Tibial artery (tissue), 4 donors: ENCODE results near the gene H1-8.

Source experiments
- DNase-seq, 2 donors: peaks; one replicate each; pipeline ENCODE4 v3.0.0-alpha.2; 2019
- H3K27ac ChIP-seq, 2 donors: fragments of 200-600 bp; sonication (generic) in 1 of 2; 1 replicate in 1 of 2; 2 replicates in 1 of 2; pipeline ENCODE4 v1.5.1; 2018 to 2019; ENCODE audit warnings: mild to moderate bottlenecking in 1 of 2
- H3K27me3 ChIP-seq, 2 donors: fragments of 200-600 bp; sonication (generic) in 1 of 2; one replicate each; pipeline versions ENCODE4 v1.5.1 to v1.6.0; 2016 to 2019
- H3K36me3 ChIP-seq, 3 donors: fragments of 200-600 bp; sonication (generic) in 2 of 3; one replicate each; pipeline ENCODE4 v1.5.1; 2016 to 2019; ENCODE audit warnings: mild to moderate bottlenecking in 2 of 3
- H3K4me1 ChIP-seq, 4 donors: fragments of 200-600 bp; sonication (generic) in 2 of 4; 1 replicate in 3 of 4; 2 replicates in 1 of 4; pipeline ENCODE4 v1.5.1; 2016 to 2019
- H3K4me3 ChIP-seq, 2 donors: fragments of 200-600 bp; sonication (generic) in 1 of 2; 1 replicate in 1 of 2; 2 replicates in 1 of 2; pipeline ENCODE4 v1.5.1; 2018 to 2019; ENCODE audit warnings: mild to moderate bottlenecking in 2 of 2
- H3K9me3 ChIP-seq, 3 donors: fragments of 200-600 bp; sonication (generic) in 1 of 3; one replicate each; pipeline ENCODE4 v1.5.1; 2016 to 2019
- intact Hi-C: fragments of 100-400 bp; cut with DNase I; formaldehyde crosslinking; loops from one replicate; pipeline ENCODE4 v1.15.0; 2023; ENCODE audit warnings: low total_unique reads
- TF ChIP-seq, protein P1 (sequence below), 2 experiments: fragments of 200-600 bp in 1 of 2; fragments of 450-650 bp in 1 of 2; IDR thresholded peaks; one replicate each; pipeline ENCODE4 v1.5.1; 2017 to 2019; ENCODE audit warnings: antibody characterized with exemption in 2 of 2, mild to moderate bottlenecking in 1 of 2, moderate library complexity in 1 of 2

The H1-8 gene

DNA sequence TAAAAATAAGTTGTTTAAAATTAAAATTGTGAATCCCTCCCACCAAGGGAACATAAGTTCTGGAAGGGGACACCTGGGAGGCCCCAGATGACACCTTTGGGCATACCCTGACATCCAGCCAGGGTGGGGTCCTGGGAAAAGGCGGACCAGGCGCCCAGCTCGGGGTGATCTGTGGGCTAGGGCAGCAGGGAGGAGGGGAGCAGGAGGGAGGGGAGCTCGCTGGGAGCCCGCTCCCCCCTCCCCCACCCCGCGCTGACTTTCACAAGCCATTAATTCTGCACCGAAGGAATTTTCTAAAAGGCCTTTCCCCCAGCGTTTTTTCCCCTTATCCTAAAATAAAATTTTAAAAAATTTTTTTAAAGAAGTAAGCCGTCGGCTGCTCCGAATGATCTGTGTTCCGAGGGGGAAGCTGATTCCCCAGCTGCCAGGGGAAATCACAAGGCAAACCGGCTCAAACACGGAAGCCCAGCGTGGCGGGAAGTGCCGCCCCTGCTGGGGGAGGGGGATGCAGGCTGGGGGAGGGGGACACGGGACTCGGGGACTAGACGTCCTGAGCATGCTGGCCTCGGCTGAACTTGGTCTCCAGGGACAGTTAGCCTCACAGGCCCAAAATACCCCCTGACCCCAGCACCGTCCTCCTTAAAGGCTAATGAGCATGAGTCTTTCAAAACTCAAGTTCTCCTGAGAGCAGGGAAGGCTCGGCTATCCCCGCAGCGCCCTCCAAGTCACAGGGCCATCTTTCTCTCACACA lies 49.6 kb downstream of the H1-8 start:
- no peaks in the 10 kb centered on the region for H3K9me3 ChIP-seq
- TF ChIP-seq, protein P1, sequence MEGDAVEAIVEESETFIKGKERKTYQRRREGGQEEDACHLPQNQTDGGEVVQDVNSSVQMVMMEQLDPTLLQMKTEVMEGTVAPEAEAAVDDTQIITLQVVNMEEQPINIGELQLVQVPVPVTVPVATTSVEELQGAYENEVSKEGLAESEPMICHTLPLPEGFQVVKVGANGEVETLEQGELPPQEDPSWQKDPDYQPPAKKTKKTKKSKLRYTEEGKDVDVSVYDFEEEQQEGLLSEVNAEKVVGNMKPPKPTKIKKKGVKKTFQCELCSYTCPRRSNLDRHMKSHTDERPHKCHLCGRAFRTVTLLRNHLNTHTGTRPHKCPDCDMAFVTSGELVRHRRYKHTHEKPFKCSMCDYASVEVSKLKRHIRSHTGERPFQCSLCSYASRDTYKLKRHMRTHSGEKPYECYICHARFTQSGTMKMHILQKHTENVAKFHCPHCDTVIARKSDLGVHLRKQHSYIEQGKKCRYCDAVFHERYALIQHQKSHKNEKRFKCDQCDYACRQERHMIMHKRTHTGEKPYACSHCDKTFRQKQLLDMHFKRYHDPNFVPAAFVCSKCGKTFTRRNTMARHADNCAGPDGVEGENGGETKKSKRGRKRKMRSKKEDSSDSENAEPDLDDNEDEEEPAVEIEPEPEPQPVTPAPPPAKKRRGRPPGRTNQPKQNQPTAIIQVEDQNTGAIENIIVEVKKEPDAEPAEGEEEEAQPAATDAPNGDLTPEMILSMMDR (IDR thresholded peaks at IDR 0.05), result no peak
- H3K27me3 ChIP-seq, result no peaks in the 10 kb centered on the region
- peaks cover 0 to 10% (median 8%) of the 10 kb centered on the region in 3 donors for H3K36me3 ChIP-seq
- peaks cover 10 to 95% (median 71%) of the 10 kb centered on the region in 4 donors for H3K4me1 ChIP-seq
- intact Hi-C loops, result no loop called here
- peak overlapping the region; percentile 22 for H3K4me3 ChIP-seq
- H3K27ac ChIP-seq, result peak overlapping the region; percentile 88 to 90
- DNase-seq, result peak; percentile 82 to 95

- H3K27me3 ChIP-seq, result no peaks in the 10 kb centered on the region
- H3K4me1 ChIP-seq, result peaks cover 14 to 96% (median 78%) of the 10 kb centered on the region in 4 donors
- no peaks in the 10 kb centered on the region for H3K9me3 ChIP-seq
- intact Hi-C loops, result no loop called here
- no peak for DNase-seq
- H3K4me3 ChIP-seq, result peak overlapping the region; percentile 22
- H3K36me3 ChIP-seq, result peaks cover 0 to 5% (median 1%) of the 10 kb centered on the region in 3 donors
- H3K27ac ChIP-seq, result peak overlapping the region; percentile 88 to 90
- TF ChIP-seq, protein P1 (IDR thresholded peaks at IDR 0.05), result no peak
These were observed 50.2 kb downstream of the H1-8 start for GRCh38 chr3:129593230-129593594.

- Histone ChIP-seq H3K27me3 (no peaks in the 10 kb centered on the region), H3K36me3 (no peaks in the 10 kb centered on the region), H3K27ac (peak overlapping the region; percentile 88 to 90), H3K4me1 (peaks cover 18 to 97% (median 83%) of the 10 kb centered on the region in 4 donors), H3K9me3 (no peaks in the 10 kb centered on the region), H3K4me3 (peak overlapping the region in 1 of 2 donors; percentile 22)
- TF ChIP-seq, protein P1 (IDR thresholded peaks at IDR 0.05), result no peak
- no peak for DNase-seq
- intact Hi-C loops, result no loop called here
These were observed 50.8 kb downstream of the H1-8 start for GRCh38 chr3:129593595-129594339.

GRCh38 chr3:129594409-129594808 lies 51.4 kb downstream of the H1-8 start:
- DNase-seq, result no peak
- H3K27me3 ChIP-seq, result no peaks in the 10 kb centered on the region
- peak overlapping the region; percentile 88 to 90 for H3K27ac ChIP-seq
- intact Hi-C loops, result no loop called here
- H3K9me3 ChIP-seq, result no peaks in the 10 kb centered on the region
- TF ChIP-seq, protein P1 (IDR thresholded peaks at IDR 0.05), result no peak
- H3K4me3 ChIP-seq, result no peak overlapping the region
- H3K36me3 ChIP-seq, result no peaks in the 10 kb centered on the region
- H3K4me1 ChIP-seq, result peaks cover 18 to 99% (median 89%) of the 10 kb centered on the region in 4 donors

- Histone ChIP-seq H3K27me3 (no peaks in the 10 kb centered on the region), H3K27ac (peak overlapping the region; percentile 88 to 90), H3K36me3 (no peaks in the 10 kb centered on the region), H3K4me3 (no peak overlapping the region), H3K4me1 (peaks cover 18 to 99% (median 92%) of the 10 kb centered on the region in 4 donors), H3K9me3 (no peaks in the 10 kb centered on the region)
- TF ChIP-seq, protein P1 (IDR thresholded peaks at IDR 0.05), result no peak
- no peak for DNase-seq
- intact Hi-C loops, result no loop called here
These were observed 52.0 kb downstream of the H1-8 start for GRCh38 chr3:129594907-129595390.
